Stimulated activated CD4-positive, alpha-beta T cell treated with anti-CD3 and anti-CD28 coated beads, Interleukin-12 subunit alpha, Interleukin-12 subunit beta, amount 100 ng/mL, for 24 hours (primary cell): ENCODE measurements around the gene CHST7.

Experiments used
- DNase-seq, 2 experiments: peaks; one replicate each; pipeline ENCODE4 v3.0.0-alpha.2; 2020; ENCODE audit warnings: low read depth in 2 of 2

CHST7 gene

DNA sequence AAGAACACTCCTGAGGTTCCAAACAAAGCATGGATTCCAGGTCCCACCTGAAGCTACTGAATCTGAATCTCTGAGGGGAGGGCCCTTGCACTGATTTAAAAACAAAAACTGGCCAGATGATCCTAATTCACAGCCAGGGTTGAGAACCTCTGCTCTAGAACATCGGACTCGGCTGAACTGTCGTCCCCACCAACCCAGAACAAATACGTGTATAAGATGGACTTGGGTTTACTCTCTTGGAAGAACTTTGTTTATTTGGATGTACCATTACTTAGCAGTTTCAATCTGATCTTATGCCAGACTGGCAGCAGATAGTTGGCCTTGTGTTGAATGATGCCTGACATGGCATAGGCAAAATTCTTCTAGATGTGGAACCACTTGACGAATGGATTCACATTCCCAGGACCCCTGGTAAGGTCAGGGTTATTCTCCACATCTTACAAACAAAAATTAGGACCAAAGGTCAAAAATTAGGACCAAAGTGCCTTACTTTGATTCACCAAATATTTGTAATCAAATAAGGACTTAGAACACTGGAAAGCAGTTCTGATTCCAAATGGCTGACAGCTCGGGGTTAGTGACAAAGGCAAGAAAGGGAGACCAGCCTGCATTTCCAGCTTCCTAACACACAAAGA lies 29.0 kb downstream of the CHST7 start:
- DNase-seq, result no peak

DNA sequence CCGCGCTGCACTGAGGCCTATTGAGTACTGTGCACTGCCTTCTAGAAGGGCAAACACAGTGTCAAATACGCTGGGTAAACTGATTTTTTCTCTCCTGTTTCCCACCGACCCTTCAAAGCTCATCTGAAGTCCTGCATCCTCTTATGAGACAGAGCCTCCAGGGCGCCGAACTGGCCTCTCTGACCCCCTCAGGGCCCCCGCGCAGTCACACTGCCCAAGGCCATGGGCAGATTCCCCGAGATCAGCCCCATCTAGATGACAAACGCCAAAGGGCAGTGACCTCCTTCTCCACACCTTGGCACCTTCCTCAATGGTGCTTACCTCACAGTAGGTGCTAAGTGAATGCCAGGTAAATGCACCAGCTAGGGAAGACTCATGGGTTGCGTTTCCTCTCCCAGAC lies 34.4 kb downstream of the CHST7 start:
- no peak for DNase-seq

DNA sequence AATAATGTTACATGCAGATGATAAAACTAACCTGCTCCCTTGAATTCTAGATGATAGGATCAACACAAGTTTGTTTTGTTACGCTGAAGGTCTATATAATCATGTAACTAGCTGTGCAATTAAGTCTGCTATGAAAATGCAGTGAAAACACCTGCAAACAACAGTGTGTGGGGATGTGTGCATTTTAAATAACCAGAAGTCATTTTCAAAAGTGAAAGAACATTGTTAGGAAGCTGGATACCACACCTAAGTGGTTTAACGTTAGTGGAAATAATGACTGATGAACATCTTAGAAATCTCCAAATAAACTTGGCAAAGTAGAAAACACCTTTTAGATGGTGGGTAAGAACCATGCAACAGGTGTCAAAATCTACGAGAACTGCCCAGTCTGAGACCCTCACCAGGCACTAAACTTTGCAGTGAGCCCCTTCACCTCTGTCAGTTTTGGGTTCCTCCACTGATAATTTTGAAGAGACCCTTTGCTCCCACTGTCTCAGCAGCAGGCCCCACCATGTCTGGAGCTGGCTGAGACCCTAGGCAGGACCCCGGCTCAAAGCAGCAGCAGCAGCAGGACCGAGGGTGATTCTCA lies 36.6 kb downstream of the CHST7 start:
- DNase-seq, result no peak

DNA sequence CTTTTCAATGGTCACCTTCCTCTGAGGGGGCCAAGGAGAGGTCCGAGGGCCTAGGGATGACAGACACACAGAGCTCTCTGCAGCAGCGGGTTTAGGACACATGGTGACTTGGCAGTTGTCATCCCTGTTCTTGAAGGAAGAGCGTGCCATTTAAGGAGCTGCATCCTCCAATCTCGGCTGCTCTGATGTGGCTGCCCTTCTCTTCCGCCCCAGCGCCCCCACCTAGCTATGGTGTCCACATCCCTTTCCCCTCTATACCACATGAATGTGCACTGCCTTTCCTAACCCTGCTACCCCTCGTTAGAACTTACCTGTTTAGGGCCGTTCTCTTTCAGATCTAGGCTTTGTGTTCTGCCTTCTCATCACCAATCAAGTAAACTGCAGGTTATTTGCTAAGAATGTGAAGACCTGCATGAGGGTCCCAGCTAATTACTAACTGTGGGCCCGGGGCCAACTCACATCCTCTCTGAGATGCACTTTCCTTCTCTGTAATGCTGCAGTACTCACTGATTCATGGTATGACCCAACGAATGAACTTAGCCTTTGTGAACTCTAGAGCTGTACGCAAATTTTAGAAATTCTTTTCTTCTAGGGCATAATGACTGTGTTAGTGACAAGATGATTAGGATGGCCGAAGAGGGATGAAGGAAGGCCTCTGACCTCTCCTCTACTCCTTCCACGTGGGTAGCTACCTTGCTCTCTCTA lies 38.2 kb downstream of the CHST7 start:
- no peak for DNase-seq

DNA sequence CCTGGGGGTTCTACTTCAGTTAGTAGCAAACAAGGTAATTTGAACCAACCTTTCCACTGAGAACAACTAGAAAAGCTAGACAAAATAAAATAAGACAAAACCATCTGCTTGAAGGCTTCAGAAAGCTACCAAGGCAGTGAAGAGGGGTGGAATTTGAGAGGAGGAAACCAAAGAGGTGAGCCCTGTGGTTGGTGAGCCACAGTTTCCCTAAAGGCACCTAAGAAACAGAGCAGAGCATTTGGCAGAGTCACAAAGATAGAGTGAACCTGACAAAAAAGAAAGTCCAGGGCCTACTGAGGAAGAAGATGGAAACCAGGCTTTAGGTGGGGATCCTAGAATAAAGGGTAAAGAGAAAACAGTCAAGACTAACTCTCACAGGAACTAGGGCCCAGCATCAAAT lies 44.3 kb downstream of the CHST7 start:
- DNase-seq, result no peak

DNA sequence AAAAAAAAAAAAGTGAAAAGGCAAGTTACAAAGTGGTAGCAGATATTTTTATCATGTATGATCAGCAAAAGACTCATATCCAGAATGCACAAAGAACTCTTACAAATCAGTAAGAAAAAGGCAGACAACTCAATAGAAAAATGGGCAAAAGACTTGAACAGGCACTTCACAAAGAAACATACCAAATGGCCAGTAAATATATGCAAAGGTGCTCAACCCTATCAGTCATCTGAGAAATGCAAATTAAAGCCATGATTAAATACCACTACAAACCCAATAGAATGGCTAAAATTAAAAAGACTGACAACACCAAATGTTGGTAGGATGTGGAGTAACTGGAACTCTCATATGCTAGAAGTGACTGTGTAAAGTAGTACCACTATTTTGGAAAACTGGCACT lies 45.4 kb downstream of the CHST7 start:
- DNase-seq, result no peak

DNA sequence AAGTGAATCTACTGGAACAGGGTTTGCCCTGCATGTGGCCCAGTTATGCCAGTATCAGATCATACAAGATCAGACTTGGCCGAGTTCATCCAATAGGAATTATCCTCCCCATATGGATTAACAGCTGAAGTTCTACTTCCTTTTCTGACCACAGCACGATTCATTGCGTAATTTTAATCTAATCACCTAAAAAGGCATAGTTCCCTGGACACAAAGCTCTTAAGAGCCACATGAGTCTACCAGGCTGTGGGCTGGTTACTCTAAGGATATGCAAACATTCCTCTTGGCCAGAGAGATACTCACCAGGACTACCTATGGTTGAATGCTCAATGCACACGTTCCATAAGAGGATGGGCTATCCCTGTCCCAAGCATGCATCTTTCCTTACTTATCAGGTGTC lies 46.9 kb downstream of the CHST7 start:
- no peak for DNase-seq

DNA sequence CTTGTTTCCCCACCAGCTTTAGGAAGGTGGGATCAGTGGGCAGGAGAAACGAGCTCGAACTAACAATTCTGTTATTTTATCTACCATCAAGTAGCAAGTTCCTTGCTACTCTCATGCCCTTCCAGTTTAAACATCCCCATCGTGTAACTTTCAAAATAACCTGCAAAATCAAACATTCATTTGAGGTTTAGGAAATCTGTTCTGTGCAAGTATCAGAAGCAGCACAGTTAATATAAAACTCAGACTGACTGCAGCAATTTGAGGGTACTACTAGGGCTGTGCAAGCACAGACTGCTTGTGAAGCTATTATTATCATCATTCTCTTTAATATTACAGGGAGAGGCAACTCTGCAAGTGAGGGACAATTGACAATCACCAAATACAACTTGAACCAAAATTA lies 48.0 kb downstream of the CHST7 start:
- DNase-seq, result no peak

DNA sequence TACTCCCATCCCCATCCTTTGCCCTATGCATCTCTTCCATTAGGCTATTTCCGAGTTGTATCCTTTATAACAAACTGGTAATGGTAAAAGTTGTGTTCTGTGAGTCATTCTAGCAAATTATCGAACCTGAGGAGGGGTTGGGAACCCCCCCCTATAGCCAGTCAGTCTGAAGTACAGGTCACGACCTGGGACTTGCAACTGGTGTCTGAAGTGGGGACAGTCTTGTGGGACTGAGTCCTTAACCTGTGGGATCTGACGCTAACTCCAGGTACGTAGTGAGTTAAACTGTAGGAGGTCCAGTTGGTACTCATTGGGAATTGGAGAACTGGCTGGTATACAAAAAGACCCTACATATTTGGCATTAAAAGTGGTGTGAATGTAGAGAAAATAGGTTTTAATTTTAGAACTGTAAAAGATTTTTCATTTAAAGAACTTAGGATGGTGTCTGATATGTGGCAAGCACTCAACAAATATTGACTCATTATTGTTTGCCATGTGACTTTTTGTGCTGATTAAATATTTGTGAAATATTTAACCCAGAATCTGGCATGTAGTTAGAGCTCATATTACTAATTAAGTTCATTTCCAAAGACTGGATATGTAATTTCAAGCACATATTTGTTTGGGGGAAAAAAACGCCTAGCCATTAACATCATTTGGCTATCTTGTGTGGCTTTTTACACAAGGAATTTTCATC lies 50.7 kb downstream of the CHST7 start:
- DNase-seq, result no peak

DNA sequence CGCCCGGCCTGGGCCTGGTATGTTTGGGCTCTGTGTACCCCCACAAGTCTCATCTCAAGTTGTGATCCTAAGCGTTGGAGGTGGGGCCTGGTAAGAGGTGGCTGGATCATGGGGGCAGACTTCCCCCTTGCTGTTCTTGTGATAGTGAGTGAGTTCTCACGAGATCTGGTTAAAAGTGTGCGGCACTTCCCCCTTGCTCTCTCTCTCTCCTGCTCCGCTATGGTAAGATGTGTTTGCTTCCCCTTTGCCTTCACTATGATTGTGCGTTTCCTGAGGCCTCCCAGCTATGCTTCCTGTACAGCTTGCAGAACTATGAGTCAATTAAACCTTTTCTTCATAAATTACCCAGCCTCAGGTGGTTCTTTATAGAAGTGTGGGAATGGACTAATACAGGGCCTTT lies 53.0 kb downstream of the CHST7 start:
- DNase-seq, result no peak

DNA sequence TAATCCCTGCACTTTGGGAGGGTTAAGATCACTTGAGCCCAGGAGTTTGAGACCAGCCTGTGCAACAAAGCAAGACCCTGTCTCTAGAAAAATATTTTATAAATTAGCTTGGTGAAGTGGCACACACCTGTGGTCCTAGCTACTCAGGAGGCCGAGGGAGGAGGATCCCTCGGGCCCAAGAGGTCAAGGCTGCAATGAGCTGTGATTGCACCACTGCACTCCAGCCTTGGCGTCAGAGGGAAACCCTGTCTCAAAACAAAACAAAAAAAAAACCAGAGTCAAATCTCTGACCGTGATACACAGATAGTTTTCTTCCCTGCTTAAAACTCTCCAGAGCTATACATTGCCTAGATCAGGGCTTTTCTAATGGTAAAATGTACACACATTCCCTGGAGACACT lies 53.5 kb downstream of the CHST7 start:
- no peak for DNase-seq

DNA sequence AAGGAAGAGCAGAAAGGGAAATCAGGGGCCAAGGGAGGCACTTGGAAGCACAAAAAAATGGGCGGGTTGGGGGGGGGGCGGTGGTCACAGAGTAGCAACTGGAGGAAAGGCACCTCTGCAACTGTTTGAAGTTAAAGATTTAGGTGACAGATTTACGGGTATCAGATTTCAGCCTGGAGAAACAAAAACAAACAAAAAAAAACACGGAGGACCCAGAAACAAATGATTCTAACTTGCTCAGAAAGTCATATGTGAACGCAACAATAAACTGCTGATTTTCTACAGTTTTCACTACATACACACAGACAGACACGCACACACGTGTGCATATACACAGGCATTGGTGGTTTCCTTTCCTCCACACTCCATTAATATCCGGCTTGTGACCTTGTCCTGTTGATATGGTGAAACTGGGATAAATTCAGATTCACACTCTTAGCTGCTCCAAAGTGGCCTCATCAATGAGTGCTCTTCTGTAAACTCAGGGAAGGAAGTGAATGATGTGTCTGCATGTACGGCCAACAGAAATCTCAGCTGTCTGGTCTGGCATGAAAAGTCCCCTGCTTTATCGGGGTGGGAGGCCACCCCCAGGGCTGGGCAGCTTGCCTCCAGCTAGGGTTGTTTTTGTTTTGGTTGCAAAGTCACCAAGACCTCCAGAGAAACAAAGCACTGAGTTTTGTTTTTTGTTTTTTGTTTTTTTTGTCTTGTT lies 54.3 kb downstream of the CHST7 start:
- DNase-seq, result no peak

DNA sequence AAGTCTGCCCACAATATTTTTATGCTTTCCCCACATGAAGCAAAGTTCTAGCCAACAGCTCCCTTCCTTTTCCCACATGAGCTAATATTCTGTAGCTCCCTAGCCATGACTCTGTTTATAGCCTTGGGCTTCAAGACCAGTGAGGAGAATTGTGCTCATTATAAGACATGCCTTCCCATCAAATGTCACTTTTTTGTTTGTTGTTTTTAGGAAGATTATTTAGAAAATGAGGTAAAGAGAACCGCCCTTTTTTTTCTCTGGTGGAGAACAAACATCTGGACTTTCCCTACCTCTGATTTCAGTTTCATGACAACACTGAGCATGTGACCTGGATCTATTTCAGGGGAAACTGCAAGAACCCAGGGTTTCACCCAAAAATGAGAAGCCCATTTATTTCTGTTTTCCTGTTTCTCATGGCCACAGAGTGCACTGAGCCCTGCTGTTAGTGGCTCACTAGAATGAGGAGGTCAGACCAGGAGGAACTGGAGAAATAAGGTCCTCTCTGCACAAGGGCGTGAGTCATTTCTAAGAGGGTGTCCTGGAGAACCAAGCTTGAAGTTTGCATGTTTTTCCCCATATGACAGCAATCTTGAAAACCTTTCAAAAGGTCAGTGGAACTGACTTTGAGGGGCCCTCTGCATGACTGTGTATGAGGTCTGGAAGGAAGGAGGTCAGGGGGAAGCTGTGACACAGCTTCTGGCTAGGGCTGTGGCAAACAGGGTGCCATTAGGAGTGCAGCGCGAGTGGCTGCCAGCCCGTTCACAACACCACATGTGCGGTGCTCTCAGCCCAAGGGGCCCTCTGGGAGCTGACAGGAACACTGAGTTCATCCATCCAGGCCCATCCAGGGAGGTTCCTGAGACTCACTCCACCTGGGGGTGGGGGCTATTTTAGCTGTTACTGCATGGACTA lies 55.2 kb downstream of the CHST7 start:
- DNase-seq, result no peak

DNA sequence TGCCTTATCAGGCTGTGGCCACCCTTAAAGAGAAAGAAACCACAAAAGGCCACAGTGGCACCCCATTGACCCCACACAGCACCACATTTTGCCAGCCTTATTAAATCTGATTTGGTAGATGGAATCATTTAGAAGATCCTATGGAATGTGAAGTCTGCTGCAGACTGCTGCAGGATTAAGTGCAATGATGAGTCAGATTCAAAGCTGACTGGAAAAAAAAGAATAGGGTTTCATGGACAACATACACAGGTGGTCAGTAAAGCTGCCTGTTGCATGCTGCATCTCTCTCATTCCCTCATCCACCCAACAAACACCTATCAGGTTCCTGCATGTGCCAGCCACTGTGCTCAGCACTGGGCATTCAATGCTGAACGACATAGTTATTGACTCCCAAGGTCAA lies 56.6 kb downstream of the CHST7 start:
- DNase-seq, result no peak

DNA sequence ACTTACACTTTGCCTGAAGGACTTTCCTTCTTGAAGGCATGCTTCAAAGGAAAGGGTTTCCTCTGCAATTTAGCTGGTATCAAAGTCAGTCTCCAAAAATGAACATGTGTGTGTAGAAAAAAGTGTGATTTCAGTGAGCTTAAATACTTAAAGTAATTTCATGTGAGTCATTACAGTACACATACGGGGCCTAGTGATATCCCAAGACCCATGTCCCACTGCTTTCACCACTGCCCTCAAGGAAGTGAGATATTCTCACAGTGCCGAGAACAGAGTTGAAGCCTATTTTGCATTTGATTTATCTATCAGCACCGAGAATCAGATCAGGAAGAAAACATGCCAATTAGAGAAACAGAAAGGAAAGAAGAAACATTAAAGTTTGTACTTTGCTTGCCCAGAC lies 61.0 kb downstream of the CHST7 start:
- DNase-seq, result no peak

DNA sequence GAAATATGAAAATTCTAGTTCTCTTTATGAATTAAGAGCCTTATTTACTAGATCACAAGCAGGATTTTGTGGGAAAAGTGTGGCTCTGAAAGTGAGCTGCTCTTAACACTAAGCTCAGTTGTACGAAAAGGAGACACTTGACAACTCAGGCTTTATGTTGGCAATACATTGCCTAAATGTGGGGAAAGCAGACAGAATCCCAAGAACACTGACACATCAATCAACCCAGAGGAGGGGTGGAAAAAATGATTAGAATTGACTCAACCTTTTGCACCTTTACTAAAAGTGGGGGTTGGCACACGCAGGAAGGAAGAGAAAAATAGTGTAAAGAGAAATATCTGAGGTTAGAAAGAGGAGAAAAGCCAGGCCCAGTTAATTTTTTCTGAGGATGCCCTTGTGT lies 61.6 kb downstream of the CHST7 start:
- DNase-seq, result no peak

DNA sequence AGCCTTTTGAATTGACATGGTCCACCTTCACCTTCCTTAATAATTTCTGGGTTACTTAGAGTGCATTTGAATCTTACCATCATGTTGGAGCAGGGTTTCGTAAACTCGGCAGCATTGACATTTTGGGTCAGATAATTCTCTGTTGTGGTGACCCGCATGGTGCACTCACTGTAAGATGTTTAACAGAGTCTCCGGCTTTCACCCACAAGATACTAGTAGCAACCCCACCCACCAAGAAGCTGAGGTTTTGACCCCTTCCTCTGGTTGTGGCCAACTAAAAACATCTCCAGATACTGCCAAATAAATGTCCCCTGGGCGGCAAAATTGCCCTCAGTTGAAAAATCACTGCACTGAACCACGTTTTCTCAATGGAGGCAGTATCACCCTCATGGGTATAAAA lies 62.7 kb downstream of the CHST7 start:
- DNase-seq, result no peak

DNA sequence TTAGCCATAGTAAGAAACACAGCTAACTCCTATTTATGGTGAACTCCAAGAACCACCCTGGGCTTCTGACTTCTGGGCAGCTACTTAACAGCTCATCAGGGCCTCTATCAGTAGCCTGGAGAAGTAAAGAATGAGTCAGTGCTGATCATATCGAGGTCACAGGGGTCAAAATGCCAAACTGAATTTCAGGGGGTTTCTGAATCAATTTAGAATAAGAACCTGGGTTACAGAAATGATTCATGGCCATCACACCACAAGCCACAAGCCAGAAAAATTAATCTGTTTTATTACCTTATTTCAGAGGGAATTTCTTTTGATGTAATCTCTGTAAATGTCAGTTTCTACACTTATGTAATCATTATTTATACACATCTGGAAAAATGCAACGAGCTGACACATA lies 64.4 kb downstream of the CHST7 start:
- DNase-seq, result no peak

DNA sequence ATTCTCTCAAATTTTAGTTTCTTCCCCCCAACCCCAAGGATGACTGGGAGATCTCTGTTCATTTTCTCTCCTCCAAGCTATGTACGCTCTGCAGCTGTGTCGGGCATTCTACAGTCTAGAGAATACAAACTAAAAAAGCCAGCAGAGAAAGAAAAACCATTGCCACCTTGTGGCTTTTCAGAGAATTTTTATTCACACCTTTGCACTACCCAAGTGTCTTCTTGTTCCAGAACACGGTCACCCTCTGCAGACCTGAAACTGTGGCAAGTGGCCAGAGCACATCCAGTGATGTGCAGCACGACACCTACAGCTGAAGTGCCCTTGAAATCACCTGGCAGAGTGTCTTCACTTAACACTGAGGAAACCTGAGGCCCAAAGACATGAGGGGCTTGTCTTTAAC lies 68.6 kb downstream of the CHST7 start:
- DNase-seq, result no peak

DNA sequence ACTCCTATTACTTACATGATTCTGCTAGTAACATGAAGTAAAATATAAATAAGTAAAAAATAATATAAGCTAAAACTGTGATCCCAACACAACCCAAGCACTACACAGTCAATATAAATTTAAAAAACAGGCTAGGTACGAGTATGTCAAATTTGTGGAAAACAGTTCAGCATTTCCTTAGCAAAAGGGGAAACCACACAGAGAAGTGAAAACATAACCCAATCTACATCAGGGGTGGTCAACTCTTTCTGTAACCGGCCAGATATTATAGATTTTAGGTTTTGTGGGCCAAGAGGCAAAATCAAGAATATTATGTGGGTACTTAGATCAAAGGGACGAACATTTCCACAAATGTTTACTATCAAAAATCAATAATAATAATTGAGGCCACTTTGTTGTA lies 70.1 kb downstream of the CHST7 start:
- no peak for DNase-seq

DNA sequence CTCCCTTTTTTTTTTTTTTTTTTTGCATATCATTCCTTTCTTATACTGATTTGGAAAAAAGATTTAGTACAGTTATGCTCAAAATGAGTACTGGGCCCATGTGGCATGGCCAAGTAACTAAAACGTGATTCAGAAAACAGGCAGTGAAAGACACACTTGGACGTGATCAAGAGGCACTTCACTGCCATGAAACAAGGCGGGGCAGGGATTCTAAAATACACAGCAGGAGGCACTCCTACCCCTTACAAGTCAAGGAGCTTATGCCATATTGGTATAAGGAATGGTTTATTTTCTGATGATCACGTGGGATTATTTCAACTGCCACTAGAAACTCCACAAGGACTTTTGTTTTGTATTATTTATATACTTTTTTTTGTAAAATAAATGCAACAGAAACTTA lies 72.0 kb downstream of the CHST7 start:
- no peak for DNase-seq
